Mesenchymal stem cell (in vitro differentiated cells and primary cell): Measurements from ENCODE around the gene SLC49A3.

ENCODE experiments used
- DNase-seq: peaks from one replicate; pipeline ENCODE4 v3.0.0-alpha.2; 2013
- H2AFZ ChIP-seq: one replicate; pipeline ENCODE4 v1.6.1; 2013; ENCODE audit warnings: low read depth, mild to moderate bottlenecking, control low read depth, inconsistent platforms, low read length, moderate library complexity
- H2AK5ac ChIP-seq: 2 replicates; pipeline ENCODE4 v1.6.1; 2013; ENCODE audit warnings: low read length, moderate library complexity, mild to moderate bottlenecking, inconsistent platforms; ENCODE audit not compliant: severe bottlenecking
- H2BK120ac ChIP-seq: one replicate; pipeline ENCODE4 v1.6.1; 2013; ENCODE audit warnings: low read depth, mild to moderate bottlenecking, inconsistent platforms, low read length, moderate library complexity
- H2BK12ac ChIP-seq, 2 experiments: one replicate each; pipeline ENCODE4 v1.6.1; 2013; ENCODE audit warnings: inconsistent platforms in 2 of 2, low read length in 2 of 2, mild to moderate bottlenecking in 2 of 2, moderate library complexity in 2 of 2, control low read depth in 1 of 2
- H2BK15ac ChIP-seq: one replicate; pipeline ENCODE4 v1.6.1; 2013; ENCODE audit warnings: mild to moderate bottlenecking, low read depth, inconsistent platforms; ENCODE audit not compliant: poor library complexity, severe bottlenecking
- H2BK5ac ChIP-seq: 2 replicates; pipeline ENCODE4 v1.6.1; 2013; ENCODE audit warnings: low read depth, mild to moderate bottlenecking, low read length, control low read depth, inconsistent platforms; ENCODE audit not compliant: poor library complexity, severe bottlenecking
- H3K14ac ChIP-seq, 2 experiments: one replicate each; pipeline ENCODE4 v1.6.1; 2013; ENCODE audit warnings: inconsistent platforms in 2 of 2, low read length in 2 of 2, control low read depth in 1 of 2, mild to moderate bottlenecking in 1 of 2, moderate library complexity in 1 of 2
- H3K18ac ChIP-seq, 2 experiments: one replicate each; pipeline ENCODE4 v1.6.1; 2013; ENCODE audit warnings: inconsistent platforms in 2 of 2, low read length in 2 of 2, control low read depth in 1 of 2, low read depth in 1 of 2, mild to moderate bottlenecking in 1 of 2
- H3K23ac ChIP-seq, 2 experiments: one replicate each; pipeline ENCODE4 v1.6.1; 2013; ENCODE audit warnings: inconsistent platforms in 2 of 2, low read length in 2 of 2, mild to moderate bottlenecking in 2 of 2, moderate library complexity in 2 of 2, control low read depth in 1 of 2
- H3K27ac ChIP-seq: 2 replicates; pipeline ENCODE4 v1.5.1; 2013; ENCODE audit warnings: mild to moderate bottlenecking, moderate library complexity, low read length, control low read depth, inconsistent platforms; ENCODE audit not compliant: poor library complexity, severe bottlenecking
- H3K27me3 ChIP-seq, 2 experiments: 2 replicates each; pipeline versions ENCODE4 v1.6.1 to v1.7.0; 2013; ENCODE audit warnings: low read length in 2 of 2, mild to moderate bottlenecking in 2 of 2, moderate library complexity in 2 of 2, control low read depth in 1 of 2, inconsistent platforms in 1 of 2; ENCODE audit not compliant: control insufficient read depth in 1 of 2, insufficient read depth in 1 of 2
- H3K36me3 ChIP-seq, 2 experiments: 2 replicates each; pipeline versions ENCODE4 v1.6.1 to v1.7.0; 2013; ENCODE audit warnings: low read length in 2 of 2, control low read depth in 1 of 2, inconsistent platforms in 1 of 2, low read depth in 1 of 2, mild to moderate bottlenecking in 1 of 2; ENCODE audit not compliant: insufficient read depth in 2 of 2, control insufficient read depth in 1 of 2
- H3K4ac ChIP-seq, 2 experiments: one replicate each; pipeline ENCODE4 v1.6.1; 2013; ENCODE audit warnings: inconsistent platforms in 2 of 2, low read length in 2 of 2, mild to moderate bottlenecking in 2 of 2, moderate library complexity in 2 of 2, control low read depth in 1 of 2, low read depth in 1 of 2
- H3K4me1 ChIP-seq: 2 replicates; pipeline ENCODE4 v1.6.1; 2013; ENCODE audit warnings: low read depth, low read length, control low read depth; ENCODE audit not compliant: control insufficient read depth, insufficient read depth
- H3K4me2 ChIP-seq: 2 replicates; pipeline ENCODE4 v1.6.1; 2013; ENCODE audit warnings: low read length, mild to moderate bottlenecking, inconsistent platforms; ENCODE audit not compliant: poor library complexity, severe bottlenecking
- H3K4me3 ChIP-seq, 2 experiments: 2 replicates each; pipeline versions ENCODE4 v1.5.1 to v1.7.0; 2013; ENCODE audit warnings: low read length in 2 of 2, mild to moderate bottlenecking in 2 of 2, control low read depth in 1 of 2, low read depth in 1 of 2; ENCODE audit not compliant: insufficient read depth in 1 of 2
- H3K79me1 ChIP-seq: replicated peaks from 2 replicates; pipeline ENCODE4 v1.6.1; 2013; ENCODE audit warnings: mild to moderate bottlenecking, control low read depth, low read length, inconsistent platforms; ENCODE audit not compliant: poor library complexity, severe bottlenecking
- H3K9ac ChIP-seq: 2 replicates; pipeline ENCODE4 v1.7.0; 2013; ENCODE audit warnings: mild to moderate bottlenecking, low read length, moderate library complexity
- H3K9me3 ChIP-seq: 2 replicates; pipeline ENCODE4 v1.7.0; 2013; ENCODE audit warnings: mild to moderate bottlenecking, low read length; ENCODE audit not compliant: control insufficient read depth
- H4K8ac ChIP-seq: one replicate; pipeline ENCODE4 v1.6.1; 2013; ENCODE audit warnings: inconsistent platforms, mild to moderate bottlenecking, low read length, moderate library complexity
- H4K91ac ChIP-seq: one replicate; pipeline ENCODE4 v1.6.1; 2013; ENCODE audit warnings: mild to moderate bottlenecking, low read length, inconsistent platforms
- WGBS: methylation state at CpG from one replicate; pipeline ENCODE4 v1.1.7; 2013; ENCODE audit warnings: mixed read lengths; 5-methylcytosine and 5-hydroxymethylcytosine counted together

Gene SLC49A3

DNA sequence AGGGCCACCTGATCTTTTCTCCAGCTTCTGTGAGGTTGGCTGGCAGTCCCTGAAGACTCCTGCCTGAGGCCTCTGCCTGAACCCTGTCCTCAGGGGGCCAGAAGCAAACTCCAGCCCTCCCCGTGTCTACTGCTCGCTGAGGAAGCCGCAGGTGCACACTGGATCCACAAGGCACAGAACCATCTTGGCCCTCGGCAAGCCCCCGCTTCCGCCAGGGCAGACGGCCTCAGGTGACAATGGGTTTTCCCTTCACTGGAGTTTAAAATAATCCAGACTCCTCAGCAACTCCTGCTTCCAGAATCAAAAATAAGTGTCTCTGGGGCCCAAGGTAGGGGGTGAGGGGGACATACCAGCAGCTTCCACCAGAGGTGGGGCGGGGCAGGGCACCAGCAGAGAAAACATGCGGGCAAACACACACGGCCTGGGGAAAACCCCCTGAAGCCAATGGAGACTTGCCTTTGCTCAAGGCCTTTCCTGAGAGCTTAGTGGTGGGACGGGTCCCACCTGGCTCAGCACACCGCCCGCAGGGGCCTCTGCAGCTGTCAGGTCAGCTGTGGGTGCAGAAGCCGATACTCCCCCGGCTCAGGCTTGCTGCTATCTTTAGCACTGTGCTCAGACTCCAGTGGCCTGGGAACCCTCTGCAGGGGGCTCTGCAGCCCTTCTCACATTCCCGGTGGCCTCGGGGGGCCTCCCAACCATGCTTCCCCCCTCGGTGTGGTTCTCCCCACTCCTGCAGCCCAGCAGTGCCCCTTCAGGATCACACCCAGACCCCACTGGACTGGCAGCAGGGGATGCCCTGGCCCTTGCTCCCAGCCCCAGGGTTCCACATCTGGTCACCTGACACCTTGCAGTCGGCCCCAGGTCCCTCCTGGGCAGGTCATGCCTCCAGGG is 12.7 kb downstream of the SLC49A3 start:
- Histone ChIP-seq H3K4me1 (peaks cover 42% of the 10 kb centered on the region), H2AK5ac (no peak overlapping the region), H2BK120ac (no peak overlapping the region), H3K36me3 (peaks cover 14 to 37% of the 10 kb centered on the region in 2 experiments), H3K79me1 (peaks cover 25% of the 10 kb centered on the region), H3K9ac (peak overlapping the region; percentile 96), H4K91ac (no peak overlapping the region), H3K9me3 (no peaks in the 10 kb centered on the region), H2BK12ac (no peak overlapping the region), H3K4me2 (no peak overlapping the region), H3K14ac (no peak overlapping the region), H3K18ac (no peak overlapping the region), H4K8ac (no peak overlapping the region), H3K4me3 (peak overlapping the region in 1 of 2 experiments; percentile 90), H2AFZ (no peak overlapping the region), H2BK15ac (no peak overlapping the region), H3K23ac (no peak overlapping the region), H3K4ac (no peak overlapping the region), H3K27me3 (no peaks in the 10 kb centered on the region), H2BK5ac (no peak overlapping the region), H3K27ac (no peak overlapping the region)
- 89% methylated on average over 16 of the region's 19 CpGs for WGBS
- DNase-seq = no peak

GRCh38 chr4:675036-675882 is 13.7 kb downstream of the SLC49A3 start:
- Histone ChIP-seq H2BK120ac (peak overlapping the region; percentile 83), H3K14ac (peak overlapping the region; percentile 77 to 94), H3K4me3 (peak overlapping the region; percentile 90 to 94), H3K4ac (peak overlapping the region; percentile 69 to 94), H2AK5ac (peak overlapping the region; percentile 55), H3K4me2 (peak overlapping the region; percentile 95), H3K23ac (peak overlapping the region in 1 of 2 experiments; percentile 84), H3K4me1 (peaks cover 32% of the 10 kb centered on the region), H3K9me3 (no peaks in the 10 kb centered on the region), H3K27ac (no peak overlapping the region), H2BK15ac (no peak overlapping the region), H2AFZ (no peak overlapping the region), H3K27me3 (no peaks in the 10 kb centered on the region), H2BK5ac (no peak overlapping the region), H3K36me3 (peaks cover 23 to 43% of the 10 kb centered on the region in 2 experiments), H4K8ac (peak overlapping the region; percentile 88), H4K91ac (peak overlapping the region; percentile 80), H3K9ac (peak overlapping the region; percentile 96), H3K18ac (peak overlapping the region; percentile 81 to 98), H2BK12ac (peak overlapping the region in 1 of 2 experiments; percentile 68), H3K79me1 (peaks cover 27% of the 10 kb centered on the region)
- no peak for DNase-seq
- 91% methylated on average over 26 of the region's 26 CpGs for WGBS

DNA sequence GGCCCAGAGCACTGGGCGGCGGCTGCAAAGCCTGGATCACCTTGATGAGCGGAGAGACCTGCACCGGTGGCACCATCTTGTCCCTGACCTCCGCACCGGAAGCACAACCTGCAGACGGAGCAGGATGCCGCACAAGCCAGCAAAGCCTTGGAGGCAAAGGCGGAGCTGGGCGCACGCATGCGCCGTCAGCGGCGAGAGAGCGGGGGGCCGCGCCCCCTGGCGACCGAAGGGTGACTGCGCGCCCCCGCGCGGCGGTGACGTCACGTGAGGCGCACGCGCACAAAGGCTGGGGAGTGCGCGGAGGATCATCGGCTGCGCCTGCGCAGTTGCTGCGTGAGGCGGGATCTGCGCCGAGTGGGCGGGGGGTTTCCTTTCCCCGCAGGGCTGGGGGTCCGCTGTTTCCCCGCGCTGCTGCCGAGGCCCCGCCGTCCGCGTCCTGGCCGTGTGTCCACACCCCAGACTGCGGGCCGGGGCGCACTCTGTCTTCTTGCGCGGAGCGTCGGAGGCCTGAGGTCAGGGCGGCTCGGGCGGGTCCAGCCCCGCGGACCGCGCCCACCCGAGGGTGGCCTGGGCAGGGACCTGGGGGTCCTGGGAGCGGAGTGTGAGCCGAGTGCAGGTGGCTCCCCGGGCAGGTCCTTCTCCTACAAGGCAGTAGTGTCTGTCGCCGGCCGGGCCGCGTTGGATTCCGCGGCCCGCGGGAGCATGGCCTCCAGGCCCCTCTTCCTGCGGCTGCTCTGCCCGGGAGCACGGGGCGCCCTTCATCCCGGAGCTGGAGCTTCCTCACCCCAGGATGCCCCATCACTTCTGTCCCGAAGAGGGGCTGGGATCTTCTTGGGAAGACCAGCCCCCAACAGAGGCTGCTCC is 14.5 kb downstream of the SLC49A3 start, which contains the start of the genes ATP5ME and MYL5:
ATP5ME (minus strand) TSS at position 105 of the 864 bp plus-strand sequence; CDS start at position 76, 29 bp downstream.
MYL5 (plus strand) TSS at position 371 of the 864 bp plus-strand sequence. CDS start 3,485 bp downstream, outside the sequence.
- H4K8ac ChIP-seq = peak within 1 kb of the TSS; percentile 88
- H2AFZ ChIP-seq = peak within 1 kb of the TSS; percentile 72
- peak within 1 kb of the TSS; percentile 86 for H4K91ac ChIP-seq
- peak within 1 kb of the TSS; percentile 83 for H2BK120ac ChIP-seq
- H3K79me1 ChIP-seq = peaks cover 27% of the 10 kb centered on the region
- 1% methylated on average over 70 of the region's 84 CpGs for WGBS
- peak within 1 kb of the TSS; percentile 55 for H2AK5ac ChIP-seq
- H3K9ac ChIP-seq = peak within 1 kb of the TSS; percentile 96
- H3K18ac ChIP-seq = peak within 1 kb of the TSS; percentile 81 to 98
- peak within 1 kb of the TSS in 1 of 2 experiments; percentile 85 for H3K23ac ChIP-seq
- H2BK15ac ChIP-seq = peak within 1 kb of the TSS; percentile 85
- H3K14ac ChIP-seq = peak within 1 kb of the TSS; percentile 77 to 96
- peaks cover 23 to 43% of the 10 kb centered on the region in 2 experiments for H3K36me3 ChIP-seq
- H2BK5ac ChIP-seq = no peak within 1 kb of the TSS
- peak within 1 kb of the TSS; percentile 69 to 95 for H3K4ac ChIP-seq
- H3K4me2 ChIP-seq = peak within 1 kb of the TSS; percentile 95
- no peak within 1 kb of the TSS for H3K27ac ChIP-seq
- H3K27me3 ChIP-seq = no peaks in the 10 kb centered on the region
- H3K4me3 ChIP-seq = peak within 1 kb of the TSS; percentile 90 to 94
- DNase-seq = peak; percentile 90
- H3K9me3 ChIP-seq = no peaks in the 10 kb centered on the region
- peak within 1 kb of the TSS in 1 of 2 experiments; percentile 68 for H2BK12ac ChIP-seq
- peaks cover 32% of the 10 kb centered on the region for H3K4me1 ChIP-seq
